SK-N-SH treated with all-trans-retinoic acid at 6 μM for 48 hours (cell line): ENCODE results near the gene GRK4.

Experiments used
- ZFP3 ChIP-seq: fragments of 250-450 bp; sonication (Bioruptor Pico); IDR thresholded peaks from 2 replicates; pipeline ENCODE4 v1.5.0; 2020; ENCODE audit warnings: mild to moderate bottlenecking, moderate library complexity
- ZNF70 ChIP-seq: fragments of 450-650 bp; formaldehyde crosslinking; IDR thresholded peaks from 2 replicates; pipeline ENCODE4 v1.5.0; 2020; ENCODE audit warnings: mild to moderate bottlenecking, moderate library complexity

DNA sequence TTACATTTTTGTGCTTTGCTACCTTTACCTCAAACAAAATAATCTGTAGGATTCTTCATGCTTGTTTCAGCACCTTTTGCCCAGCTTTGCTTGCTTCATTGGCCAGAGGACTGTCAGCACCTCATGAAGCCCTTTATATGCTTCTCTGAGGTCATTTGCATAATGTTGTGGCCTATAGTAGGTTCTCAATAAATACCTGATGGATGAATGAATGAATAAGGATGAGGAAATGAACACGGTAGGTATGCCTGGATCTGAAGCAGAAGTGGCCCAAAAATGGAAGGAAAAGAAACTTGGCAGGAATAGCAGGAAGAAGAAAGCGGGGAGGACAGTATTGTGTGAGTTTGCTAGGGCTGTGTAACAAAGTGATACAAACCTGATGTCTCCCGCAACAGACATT, 7.9 kb downstream of the GRK4 start:
- TF ChIP-seq ZNF70 (CRISPR knock-in tag): no peak
- TF ChIP-seq ZFP3 (CRISPR knock-in tag): no peak
